HG03354 (cell line): Measurements from ENCODE around the gene C1orf50.
A peak's percentile ranks its signal among the peaks of the same experiment; 100 is the strongest.

Experiments
- ATAC-seq: cut with Tn5 transposase; IDR thresholded peaks from one replicate; pipeline ENCODE4 v1.9.1; 2021; ENCODE audit warnings: mild to moderate bottlenecking; ENCODE audit not compliant: unreplicated experiment, poor library complexity, severe bottlenecking

The C1orf50 gene

DNA sequence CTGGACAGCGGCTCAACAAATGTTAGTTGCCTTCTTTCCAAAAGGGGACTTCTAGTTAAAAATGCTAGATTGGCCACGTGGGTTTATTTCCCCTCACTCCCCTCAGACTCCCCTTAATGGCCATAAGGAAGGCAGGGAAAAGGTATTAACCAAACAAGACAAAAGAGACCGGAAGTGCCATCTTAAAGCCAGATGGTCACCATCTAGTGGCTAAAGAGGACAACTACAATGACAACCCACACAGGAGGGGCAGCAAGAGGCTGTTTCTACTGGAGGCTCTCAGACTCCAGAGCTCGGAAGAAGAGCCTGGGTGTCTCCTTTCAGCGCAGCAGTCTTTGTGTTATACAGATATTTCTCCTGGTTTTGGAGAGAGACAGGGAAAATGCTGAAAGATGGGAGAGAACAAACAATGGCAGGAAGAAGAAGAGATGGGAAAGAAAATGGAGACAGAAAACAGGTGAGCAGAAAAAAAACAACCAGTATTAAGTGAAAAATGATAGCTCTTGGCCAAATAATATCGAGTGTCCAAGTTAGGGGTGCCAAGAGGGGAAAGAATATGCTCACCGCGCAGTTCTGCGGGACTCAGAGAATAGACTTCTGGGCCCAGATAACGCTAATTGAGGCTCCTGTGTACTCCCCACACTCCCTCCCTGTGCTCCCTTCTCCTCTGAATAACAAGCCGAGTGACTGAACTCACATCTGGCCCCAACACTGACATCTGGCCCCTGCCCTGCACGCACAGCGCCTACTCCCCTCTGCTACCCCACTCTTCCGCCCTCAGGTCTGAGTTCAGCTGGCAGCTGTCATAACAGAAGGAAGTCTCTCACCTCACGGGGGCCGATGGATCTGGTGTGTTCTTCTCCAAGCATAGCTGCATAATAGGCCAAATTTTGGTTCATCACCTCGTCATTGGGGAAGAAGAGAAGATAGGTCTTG is 9.8 kb upstream of the C1orf50 start:
- ATAC-seq: peak; percentile 69

DNA sequence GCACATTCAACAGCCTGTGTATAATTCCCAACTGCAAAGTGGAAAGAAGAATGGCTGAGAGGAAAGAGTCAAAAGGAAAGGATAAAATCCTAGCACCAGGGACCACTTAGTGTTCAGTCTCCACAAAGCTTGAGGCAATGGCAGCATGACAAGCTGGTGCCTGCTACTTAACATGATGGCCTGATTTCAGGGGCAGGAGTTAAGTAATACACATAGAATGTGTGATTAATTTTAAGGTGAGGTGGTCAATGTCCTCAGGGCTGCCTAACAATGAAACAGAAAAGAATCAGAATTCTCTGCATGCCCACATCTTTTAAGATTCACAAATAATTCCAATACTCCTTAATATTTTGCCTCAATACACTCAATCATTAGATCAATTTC is 9.2 kb upstream of the C1orf50 start:
- ATAC-seq: no peak

DNA sequence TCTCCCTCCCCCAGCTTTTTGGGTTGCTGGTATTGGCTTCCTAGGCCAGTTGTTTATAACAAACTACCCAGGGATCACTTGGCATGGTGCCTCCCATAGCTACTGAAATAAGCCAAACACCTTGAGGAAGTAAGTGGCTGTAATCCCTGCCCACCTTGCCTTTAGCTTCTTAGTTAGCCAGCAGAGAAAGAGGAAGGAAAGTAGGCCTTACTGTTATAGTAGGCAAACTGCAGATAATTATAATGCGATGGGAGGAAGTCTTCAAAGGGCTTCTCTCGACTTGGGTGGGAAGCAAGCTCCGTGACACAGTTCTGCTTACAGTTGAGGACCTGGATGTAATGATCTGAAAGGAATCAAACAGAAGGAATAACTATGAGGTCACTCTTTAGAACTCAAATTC is 8.4 kb upstream of the C1orf50 start:
- no peak for ATAC-seq

DNA sequence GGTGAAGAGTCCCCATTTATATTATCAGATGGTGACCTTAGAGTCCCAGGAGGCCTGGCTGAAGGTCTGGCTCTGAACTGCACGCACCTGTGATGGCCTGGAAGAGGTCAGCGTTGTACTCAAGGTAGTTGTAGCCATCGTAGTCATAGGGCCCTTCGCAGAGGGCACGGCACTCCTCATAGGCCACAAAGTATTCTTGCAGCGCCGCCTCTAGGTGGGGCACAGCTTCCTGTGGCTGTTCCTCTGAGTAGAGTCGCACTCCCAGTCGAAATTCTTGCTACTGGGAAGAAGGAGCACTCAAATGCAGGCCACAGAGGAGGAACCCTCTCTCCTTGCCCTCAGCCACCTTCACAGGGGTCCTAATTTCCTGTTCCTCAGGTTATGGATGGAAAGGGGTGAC is 7.9 kb upstream of the C1orf50 start:
- no peak for ATAC-seq

DNA sequence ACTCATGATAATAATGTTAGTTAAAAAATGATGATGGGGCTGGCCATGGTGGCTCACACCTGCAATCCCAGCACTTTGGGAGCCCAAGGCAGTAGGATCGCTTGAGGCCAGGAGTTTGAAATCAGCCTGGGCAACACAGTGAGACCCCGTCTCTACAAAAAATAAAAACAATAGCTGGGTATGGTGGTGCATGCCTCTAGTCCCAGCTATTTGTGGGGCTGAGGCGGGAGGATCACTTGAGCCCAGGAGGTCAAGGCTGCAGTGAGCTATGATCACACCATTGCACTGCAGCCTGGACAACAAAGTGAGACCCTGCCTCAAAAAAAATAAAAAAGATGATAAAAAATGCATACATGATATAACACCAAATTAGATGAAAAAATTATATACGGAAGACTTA is 5.5 kb upstream of the C1orf50 start:
- ATAC-seq: no peak

DNA sequence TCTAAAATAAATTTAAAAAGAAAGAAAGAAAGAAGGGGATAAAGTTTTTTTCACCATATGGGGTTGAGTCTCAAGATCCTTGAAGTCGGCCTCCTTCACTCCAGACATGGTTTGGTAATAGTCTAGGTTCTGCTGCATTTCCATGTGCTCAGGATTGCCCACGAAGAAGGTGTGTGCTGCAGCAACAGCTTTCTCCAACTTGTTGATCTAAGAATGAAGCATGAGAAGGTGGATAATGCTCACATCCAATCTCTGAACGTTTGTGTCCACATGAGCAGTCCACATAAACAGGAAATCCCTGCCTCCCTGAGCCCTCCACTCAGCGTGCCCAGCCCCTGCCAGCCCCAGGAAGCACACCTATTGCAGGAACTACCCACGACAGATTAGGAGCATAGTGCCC is 4.8 kb upstream of the C1orf50 start:
- no peak for ATAC-seq

DNA sequence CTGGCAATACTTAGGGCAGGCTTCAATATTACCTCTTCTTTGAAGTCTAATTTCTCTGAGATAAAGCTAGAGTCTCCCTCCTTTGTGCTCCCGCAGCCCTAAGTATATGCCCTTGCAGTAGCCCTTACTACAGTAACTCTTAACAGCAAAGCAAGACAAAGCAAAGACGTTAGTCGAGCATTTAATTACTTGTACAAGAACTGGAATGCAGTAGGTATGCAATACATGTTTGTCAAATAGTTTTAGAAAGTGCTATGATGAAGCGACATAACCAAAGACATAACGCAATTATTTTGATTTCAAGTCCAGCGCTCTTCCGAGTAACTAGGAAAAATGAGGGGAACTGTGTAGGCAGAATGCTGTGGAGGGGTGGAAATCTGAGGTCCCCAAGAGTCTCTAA is 1.8 kb upstream of the C1orf50 start:
- no peak for ATAC-seq

DNA sequence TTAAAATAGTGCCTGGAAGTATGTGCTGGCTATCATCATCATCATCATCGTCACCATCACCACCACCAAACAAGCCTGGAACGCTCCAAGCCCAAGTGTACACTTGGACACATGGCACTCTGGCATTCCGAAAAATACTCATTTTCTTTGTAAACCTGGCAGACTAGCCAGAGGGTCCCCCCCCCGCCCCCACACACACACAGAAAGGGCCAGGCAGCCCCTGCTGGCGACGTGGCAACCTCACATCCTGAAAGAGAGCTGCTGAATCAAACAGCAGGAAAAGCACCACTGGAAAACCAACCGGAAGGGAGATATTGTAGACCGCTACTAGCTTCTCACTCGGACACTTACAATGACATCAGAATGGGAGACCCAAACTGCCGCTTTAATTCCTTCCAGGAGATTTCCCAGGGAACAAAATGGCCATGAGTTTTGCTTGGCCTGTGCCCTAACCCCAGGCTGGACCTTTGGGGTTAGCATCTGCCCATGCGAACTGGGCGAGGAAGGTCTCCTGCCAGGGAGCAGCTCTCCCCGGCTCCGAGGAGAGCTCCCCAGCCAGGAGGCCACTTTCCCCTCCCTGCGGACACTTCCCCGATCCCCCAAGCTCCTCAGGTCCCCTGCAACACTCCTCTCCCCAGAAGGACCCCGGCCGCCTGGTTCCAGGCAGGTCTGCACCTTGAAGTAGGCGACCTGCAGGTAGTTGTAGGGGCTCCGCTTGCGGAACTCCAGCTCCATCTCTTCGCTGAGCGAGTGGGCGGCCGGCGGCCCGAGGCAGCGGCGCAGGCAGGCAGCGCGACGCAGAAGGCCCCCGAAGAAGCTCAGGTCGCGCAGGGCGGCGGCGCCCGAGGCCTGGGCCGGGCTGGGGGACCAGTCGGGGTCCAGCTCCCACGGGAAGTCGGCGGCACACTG is 963 bp upstream of the C1orf50 start:
- peak; percentile 32 for ATAC-seq

DNA sequence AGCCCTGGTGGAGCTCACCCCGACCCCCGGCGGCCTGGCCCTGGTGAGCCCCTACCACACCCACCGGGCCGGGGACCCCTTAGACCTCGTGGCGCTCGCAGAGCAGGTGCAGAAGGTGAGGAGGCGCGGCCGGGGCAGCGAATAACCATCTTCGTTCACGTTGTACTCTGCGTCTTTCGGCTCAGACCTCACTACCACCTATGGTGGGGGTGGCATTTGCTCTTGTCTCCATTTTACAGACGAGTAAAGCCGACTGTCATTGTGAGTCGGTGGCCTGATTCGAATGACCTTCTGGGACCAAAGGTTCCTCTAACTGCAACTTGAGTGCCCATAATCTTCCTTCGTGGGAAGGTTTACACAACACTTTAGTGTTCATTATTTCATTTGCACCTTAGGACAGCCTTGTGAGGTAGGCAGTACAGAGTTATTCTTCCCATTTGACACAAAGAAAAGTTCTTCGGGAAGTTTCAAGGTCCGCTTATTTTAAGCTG is 506 bp downstream of the C1orf50 start:
- ATAC-seq: peak; percentile 32

DNA sequence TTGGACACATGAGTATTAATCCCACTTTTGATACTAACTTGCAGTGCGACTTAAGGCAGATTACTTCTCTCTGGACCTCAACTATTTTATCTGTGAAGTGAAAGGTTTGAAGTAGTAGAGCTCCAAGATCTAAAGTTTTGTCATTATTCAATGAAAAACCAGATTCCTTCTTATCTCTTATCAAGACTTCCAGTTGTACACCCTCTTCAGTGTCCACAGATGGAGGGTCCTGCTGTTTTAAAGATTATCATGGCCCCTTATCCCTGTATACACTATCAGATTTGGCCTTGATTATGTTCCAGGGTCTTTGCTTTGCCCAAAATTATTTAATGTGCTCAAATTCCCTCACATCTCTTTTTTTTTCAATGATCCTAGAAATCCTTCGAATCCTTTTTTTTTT is 1.1 kb downstream of the C1orf50 start:
- ATAC-seq: no peak

DNA sequence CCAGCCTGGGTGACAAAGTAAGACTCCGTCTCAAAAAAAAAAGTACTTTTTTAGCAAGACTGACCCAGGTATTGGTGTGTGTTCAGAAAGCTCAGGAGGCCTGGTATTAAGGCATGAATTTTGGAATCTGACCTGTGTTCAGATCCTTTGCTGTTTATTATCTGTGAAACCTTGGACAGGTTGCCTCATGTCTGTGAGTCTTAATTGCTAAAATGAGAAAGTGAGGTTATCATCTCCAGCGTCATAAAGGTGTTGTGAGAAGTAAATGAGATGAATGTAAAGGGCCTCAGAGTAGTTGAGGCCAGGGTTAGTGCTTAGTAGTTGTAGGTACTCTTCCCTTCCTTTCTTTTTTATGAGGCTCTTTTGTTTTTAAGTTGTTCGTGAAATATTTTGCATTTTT is 2.8 kb downstream of the C1orf50 start:
- ATAC-seq: no peak

DNA sequence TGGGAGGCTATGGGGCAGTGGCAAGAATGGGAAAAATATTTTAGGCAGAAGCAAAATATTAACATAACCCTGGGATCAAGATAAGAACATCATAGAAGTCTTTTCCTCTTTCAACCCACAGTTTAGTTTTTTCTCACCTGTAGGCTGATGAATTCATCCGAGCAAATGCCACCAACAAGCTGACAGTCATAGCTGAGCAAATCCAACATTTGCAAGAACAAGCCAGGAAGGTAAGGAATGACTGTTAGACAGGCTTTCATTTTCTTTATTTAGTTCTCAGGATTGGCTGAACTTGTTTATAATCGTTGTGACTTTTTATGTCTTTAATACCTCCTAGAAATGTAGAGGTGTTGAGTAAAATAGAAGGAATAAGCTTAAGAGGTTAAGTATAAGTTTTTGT is 6.4 kb downstream of the C1orf50 start:
- ATAC-seq: no peak

DNA sequence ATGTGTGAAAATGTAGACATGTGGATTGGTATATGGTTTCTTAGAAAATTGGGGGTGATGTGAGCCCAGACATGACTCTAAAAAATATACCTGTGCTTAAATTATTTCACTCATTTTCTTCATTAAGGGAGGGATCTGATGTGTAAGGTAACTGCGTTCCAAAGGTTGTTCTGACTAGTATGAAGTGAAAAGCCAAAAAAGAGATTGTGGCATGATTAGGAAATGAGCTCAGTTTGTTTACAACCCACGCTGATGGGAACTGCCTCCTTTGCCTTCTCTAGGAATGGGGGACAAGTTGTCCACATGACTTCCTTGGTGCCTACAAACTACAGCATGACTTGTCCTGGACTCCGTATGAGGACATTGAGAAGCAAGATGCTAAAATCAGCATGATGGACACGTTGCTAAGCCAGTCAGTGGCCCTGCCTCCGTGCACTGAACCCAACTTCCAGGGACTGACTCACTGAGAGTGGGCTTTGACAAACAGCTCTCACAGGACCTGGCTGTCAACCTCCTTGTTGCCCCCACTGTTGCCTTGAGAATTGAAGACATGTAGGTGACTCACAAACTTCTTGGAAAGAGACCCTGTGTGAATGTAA is 8.0 kb downstream of the C1orf50 start:
- no peak for ATAC-seq

DNA sequence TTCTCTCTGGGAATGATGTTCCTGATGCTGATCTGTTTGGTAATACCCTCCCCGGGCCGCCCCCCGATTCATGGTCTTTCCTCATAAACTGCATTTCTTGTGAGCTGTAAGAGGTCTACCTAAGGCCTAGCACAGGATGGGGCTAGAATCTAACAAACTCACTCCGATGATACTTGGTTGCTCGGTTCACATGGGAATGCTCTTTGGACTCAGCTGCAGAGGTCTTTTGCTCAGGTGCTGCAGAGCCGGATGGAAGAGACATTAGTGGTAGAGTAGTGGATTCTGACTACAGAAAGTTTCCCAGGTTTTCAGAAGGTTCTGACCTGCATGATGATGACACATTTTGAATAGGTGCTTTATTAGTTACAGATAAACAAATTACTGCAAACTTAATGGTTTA is 9.5 kb downstream of the C1orf50 start:
- ATAC-seq: no peak

DNA sequence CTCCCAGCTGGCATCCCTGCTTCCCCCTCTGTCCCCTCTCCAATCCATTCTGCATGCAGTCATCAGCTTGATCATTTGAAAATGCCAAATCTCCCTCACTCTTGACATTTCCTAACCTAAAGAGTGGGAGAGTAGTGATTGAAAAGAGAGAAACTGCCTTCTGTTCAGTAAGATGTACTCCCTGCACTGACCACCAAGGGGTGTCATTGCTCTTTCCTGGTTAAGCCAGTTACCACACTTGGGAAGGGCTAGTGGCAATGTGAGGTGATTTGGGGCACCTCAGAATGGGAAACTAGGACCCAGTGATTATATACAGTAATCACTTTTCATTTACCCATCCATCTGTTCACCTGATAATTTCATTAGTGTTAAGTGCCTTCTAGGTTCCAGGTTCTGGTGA is 10.8 kb downstream of the C1orf50 start:
- no peak for ATAC-seq

DNA sequence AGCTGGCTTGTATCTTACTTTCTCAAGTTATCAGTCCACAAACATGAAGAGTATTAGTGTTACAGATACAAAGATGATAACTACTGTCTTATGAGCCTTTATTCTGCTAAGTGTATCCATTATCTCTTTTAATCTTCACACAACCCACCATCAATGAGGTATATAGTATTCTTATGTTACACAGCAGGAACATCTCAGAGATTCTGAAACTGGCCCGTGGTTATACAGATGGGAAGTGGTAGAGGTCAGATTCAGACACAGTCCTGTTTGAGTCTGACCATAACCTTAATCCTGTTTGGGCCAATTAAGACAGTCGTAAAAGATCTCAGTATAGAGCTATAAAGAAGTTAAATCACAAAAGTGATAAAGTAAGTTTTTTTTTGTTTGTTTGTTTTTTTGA is 12.7 kb downstream of the C1orf50 start:
- ATAC-seq: no peak

DNA sequence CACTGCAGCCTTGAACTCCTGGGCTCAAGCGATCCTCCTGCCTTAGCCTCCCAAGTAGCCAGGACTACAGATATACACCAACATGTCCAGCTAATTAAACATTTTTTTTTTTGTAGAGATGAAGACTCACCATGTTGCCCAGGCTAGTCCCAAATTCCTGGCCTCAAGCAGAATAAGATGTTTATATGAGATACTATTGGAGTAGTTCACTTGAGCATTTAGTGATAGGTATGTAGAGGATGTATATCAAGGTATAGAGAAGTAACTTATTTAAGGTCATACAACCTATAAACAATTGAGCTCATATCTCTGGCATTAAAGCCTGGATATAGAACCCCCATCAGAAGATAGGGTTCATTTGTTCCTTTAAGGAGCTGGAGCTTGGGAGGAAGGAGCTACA is 13.1 kb downstream of the C1orf50 start:
- no peak for ATAC-seq

DNA sequence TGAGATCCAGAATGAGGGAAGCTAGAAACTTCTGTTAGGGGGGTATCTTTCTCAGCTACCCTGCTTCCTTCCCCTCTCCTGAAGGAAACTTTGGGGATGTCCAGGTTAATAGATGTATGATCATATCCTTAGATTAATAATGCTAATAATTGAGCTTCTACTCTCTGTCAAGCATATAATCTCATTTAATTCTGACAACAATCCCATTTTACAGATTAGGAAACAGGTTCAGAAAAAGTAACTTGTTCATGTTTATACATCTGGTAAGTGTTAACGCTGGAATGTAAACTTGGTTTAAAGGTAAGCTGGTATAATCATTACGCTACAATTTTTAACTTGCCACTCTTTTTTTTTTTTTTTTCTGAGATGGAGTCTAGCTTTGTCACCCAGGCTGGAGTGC is 16.0 kb downstream of the C1orf50 start:
- ATAC-seq: no peak

DNA sequence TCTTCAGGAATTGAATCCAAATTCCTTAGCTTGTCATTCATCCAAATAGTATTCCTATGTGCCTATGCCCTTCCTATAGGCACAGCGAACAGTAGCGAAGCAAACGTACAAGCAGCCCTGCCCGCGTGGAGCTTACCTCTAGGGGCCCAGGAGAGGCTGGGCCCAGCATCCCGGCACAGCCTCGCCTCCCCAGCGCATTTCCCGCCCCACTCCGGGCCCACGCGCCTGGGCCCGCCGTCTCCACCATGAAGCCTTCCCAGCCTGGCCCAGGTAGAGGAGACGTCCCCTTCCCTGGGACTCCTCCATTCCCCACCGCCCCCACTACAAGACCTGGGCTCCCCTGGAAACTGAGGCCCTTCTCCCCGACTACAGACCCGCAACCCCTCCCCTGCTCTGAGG is 17.5 kb downstream of the C1orf50 start:
- no peak for ATAC-seq

DNA sequence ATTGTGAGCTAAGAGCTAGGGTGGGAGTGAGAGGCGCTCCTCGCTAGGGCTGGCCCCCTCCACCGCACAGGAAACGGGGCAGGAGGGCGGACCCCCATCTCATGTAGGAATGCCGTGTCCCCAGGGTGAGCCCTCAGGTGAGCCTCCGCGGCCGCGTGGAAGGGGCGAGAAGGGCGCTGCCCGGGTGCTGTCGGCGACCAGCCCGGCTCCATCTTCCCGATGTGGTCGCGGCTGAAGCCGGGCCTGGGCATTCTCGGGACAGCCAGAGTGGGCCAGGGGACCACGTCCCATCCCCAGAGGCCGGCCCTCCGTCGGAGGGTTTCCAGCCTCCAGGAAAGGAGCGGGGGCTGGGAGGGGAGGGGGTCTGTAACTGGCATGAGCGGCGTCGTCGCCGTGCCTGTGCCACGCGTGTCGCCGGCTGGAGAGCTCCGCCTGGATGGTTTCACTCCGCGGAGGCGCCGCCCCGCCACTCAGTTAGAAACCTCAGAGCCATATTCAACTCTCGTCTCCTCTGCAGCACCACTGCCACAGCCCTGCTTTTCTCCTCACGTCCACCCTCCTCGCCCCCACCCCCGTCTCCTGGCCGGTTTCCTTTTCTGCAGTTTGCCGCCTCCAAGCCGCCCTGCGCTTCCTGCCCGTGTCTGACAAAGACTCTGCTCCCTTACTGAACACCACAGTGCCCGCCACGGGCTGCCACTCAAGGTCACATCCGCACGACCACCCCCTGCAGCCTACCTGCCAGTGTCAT is 18.1 kb downstream of the C1orf50 start, which contains the start of gene TMEM269:
Gene TMEM269, plus strand, starts transcription at position 46 of the 748 bp plus-strand sequence. CDS start 4,903 bp downstream, outside the sequence.
- ATAC-seq: no peak
